Ishikawa (cell line): ENCODE results near the gene DCAF7.

Experiments
- CEBPB ChIP-seq: IDR thresholded peaks from 2 replicates; pipeline ENCODE4 v1.6.1; 2012
- CREB1 ChIP-seq: IDR thresholded peaks from 2 replicates; pipeline ENCODE4 v1.6.1; 2012; ENCODE audit warnings: low read depth
- EGR1 ChIP-seq: IDR thresholded peaks from 2 replicates; pipeline ENCODE4 v1.6.1; 2012
- EP300 ChIP-seq: IDR thresholded peaks from 2 replicates; pipeline ENCODE4 v1.6.1; 2012; ENCODE audit warnings: borderline replicate concordance
- FOXM1 ChIP-seq: IDR thresholded peaks from 2 replicates; pipeline ENCODE4 v1.6.1; 2012; ENCODE audit warnings: low read depth, borderline replicate concordance
- MAX ChIP-seq: IDR thresholded peaks from 2 replicates; pipeline ENCODE4 v1.6.1; 2012
- NFIC ChIP-seq: IDR thresholded peaks from 2 replicates; pipeline ENCODE4 v1.6.1; 2012
- RAD21 ChIP-seq: IDR thresholded peaks from 2 replicates; pipeline ENCODE4 v1.6.1; 2012; ENCODE audit warnings: low read depth
- TAF1 ChIP-seq: IDR thresholded peaks from 2 replicates; pipeline ENCODE4 v1.6.1; 2012; ENCODE audit warnings: low read depth, mild to moderate bottlenecking
- TCF12 ChIP-seq: IDR thresholded peaks from 2 replicates; pipeline ENCODE4 v1.6.1; 2012; ENCODE audit warnings: low read depth
- TEAD4 ChIP-seq: IDR thresholded peaks from 2 replicates; pipeline ENCODE4 v1.6.1; 2012
- USF1 ChIP-seq: IDR thresholded peaks from 2 replicates; pipeline ENCODE4 v1.6.1; 2012
- YY1 ChIP-seq: IDR thresholded peaks from 2 replicates; pipeline ENCODE4 v1.6.1; 2012; ENCODE audit warnings: low read depth
- ZBTB7A ChIP-seq: IDR thresholded peaks from 2 replicates; pipeline ENCODE4 v1.6.1; 2012; ENCODE audit warnings: low read depth
- TF ChIP-seq, protein P1 (sequence below): IDR thresholded peaks from 2 replicates; pipeline ENCODE4 v1.6.1; 2012; ENCODE audit warnings: low read depth, mild to moderate bottlenecking

Gene DCAF7, protein sequence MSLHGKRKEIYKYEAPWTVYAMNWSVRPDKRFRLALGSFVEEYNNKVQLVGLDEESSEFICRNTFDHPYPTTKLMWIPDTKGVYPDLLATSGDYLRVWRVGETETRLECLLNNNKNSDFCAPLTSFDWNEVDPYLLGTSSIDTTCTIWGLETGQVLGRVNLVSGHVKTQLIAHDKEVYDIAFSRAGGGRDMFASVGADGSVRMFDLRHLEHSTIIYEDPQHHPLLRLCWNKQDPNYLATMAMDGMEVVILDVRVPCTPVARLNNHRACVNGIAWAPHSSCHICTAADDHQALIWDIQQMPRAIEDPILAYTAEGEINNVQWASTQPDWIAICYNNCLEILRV

GRCh38 chr17:63549946-63550816, at the start of gene DCAF7:
Gene DCAF7 (plus strand): TSS chr17:63550477. CDS start chr17:63550678, 201 bp downstream.
- TF ChIP-seq, protein P1, sequence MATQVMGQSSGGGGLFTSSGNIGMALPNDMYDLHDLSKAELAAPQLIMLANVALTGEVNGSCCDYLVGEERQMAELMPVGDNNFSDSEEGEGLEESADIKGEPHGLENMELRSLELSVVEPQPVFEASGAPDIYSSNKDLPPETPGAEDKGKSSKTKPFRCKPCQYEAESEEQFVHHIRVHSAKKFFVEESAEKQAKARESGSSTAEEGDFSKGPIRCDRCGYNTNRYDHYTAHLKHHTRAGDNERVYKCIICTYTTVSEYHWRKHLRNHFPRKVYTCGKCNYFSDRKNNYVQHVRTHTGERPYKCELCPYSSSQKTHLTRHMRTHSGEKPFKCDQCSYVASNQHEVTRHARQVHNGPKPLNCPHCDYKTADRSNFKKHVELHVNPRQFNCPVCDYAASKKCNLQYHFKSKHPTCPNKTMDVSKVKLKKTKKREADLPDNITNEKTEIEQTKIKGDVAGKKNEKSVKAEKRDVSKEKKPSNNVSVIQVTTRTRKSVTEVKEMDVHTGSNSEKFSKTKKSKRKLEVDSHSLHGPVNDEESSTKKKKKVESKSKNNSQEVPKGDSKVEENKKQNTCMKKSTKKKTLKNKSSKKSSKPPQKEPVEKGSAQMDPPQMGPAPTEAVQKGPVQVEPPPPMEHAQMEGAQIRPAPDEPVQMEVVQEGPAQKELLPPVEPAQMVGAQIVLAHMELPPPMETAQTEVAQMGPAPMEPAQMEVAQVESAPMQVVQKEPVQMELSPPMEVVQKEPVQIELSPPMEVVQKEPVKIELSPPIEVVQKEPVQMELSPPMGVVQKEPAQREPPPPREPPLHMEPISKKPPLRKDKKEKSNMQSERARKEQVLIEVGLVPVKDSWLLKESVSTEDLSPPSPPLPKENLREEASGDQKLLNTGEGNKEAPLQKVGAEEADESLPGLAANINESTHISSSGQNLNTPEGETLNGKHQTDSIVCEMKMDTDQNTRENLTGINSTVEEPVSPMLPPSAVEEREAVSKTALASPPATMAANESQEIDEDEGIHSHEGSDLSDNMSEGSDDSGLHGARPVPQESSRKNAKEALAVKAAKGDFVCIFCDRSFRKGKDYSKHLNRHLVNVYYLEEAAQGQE: no peak
- TF ChIP-seq ZBTB7A (peak; percentile 74; the same call in 1 of the 2 replicates), TEAD4 (no peak), YY1 (peak; percentile 50; the same call in 1 of the 2 replicates), USF1 (0 out of 2 replicates have a peak, but pooled peaks have one; percentile 25), EGR1 (peak; percentile 95), TCF12 (peak; percentile 15; the same call in 1 of the 2 replicates), CEBPB (no peak; the same call in 1 of the 2 replicates), NFIC (no peak), TAF1 (peak; percentile 67), RAD21 (no peak), EP300 (no peak), CREB1 (peak; percentile 61; the same call in 1 of the 2 replicates), MAX (peak; percentile 84), FOXM1 (no peak)

DNA sequence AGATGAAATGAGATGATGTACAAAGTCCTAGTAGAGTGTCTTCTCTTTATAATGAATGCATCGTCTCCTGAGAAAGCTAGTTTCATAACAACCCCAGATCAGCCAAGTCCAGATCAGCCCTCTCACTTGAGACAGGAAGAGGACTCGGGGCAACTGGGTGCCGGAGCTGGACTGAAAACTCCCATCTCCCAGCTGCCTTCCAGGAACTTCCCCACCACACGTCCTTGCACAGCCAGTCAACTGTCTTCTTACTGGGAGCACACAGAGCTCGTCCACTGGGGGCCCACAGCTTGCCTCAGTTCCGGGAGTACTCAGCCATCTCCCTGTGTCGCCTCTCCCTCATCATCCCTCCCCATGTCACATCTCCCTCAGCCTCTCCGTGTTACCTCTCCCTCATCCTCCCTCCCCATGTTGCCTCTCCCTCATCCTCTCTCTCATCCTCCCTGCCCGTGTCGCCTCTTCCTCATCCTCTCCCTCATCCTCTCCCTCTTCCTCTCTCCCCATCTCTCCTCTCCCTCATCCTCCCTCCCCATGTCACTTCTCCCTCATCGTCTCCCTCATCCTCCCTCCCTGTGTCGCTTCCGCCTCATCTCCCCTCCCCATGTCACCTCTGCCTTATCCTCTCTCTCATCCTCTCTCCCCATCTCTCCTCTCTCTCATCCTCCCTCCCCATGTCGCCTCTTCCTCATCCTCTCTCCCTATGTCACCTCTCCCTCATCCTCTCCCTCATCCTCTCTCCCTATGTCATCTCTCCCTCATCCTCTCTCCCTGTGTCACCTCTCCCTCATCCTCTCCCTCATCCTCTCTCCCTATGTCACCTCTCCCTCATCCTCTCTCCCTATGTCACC, 49.5 kb upstream of the DCAF7 start:
- TF ChIP-seq EP300 (no peak), USF1 (no peak), RAD21 (no peak), YY1 (no peak)

GRCh38 chr17:63503341-63503705, 47.0 kb upstream of the DCAF7 start:
- no peak for TF ChIP-seq CREB1
- no peak for TF ChIP-seq TAF1
- no peak for TF ChIP-seq RAD21
- TF ChIP-seq EGR1: no peak
- no peak for TF ChIP-seq USF1
- no peak for TF ChIP-seq CEBPB
- TF ChIP-seq FOXM1: no peak
- no peak for TF ChIP-seq TEAD4
- no peak for TF ChIP-seq ZBTB7A
- no peak for TF ChIP-seq NFIC
- TF ChIP-seq EP300: no peak
- no peak for TF ChIP-seq TCF12

DNA sequence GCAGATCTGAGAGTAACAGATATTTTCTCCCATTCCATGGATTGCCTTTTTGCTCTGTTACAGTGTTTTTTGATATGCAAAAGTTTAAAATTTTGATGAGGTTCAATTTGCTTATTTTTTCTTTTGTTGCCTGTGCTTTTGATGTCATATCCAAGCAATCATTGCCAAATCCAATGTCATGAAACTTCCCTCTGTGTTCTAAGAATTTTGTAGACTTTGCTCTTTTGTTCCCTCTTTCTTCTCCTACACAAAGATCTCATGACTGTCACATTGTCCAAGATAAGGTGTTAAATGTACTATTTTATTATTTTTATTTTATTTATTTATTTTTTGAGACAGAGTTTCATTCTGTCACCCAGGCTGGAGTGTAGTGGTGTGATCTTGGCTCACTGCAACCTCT, 46.0 kb upstream of the DCAF7 start:
- TF ChIP-seq RAD21: no peak
- TF ChIP-seq, protein P1: no peak
- TF ChIP-seq FOXM1: no peak
- TF ChIP-seq MAX: no peak
- no peak for TF ChIP-seq TCF12
- no peak for TF ChIP-seq EGR1
- no peak for TF ChIP-seq ZBTB7A
- no peak for TF ChIP-seq NFIC
- TF ChIP-seq YY1: no peak
